ENCODE measurements around the gene DDX3X.
"Not testable (repeated sequence)": the region's sequence is repeated elsewhere in the genome, so short reads cannot be mapped to it uniquely, and the experiment has no call there.

The DDX3X gene

DNA sequence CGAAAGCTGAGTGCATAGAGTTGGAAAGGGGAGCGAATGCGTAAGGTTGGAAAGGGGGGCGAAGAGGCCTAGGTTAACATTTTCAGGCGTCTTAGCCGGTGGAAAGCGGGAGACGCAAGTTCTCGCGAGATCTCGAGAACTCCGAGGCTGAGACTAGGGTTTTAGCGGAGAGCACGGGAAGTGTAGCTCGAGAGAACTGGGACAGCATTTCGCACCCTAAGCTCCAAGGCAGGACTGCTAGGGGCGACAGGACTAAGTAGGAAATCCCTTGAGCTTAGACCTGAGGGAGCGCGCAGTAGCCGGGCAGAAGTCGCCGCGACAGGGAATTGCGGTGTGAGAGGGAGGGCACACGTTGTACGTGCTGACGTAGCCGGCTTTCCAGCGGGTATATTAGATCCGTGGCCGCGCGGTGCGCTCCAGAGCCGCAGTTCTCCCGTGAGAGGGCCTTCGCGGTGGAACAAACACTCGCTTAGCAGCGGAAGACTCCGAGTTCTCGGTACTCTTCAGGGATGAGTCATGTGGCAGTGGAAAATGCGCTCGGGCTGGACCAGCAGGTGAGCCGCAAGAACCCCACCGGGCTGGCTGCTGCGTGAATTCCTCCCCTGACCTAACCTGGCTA lies at the start of gene DDX3X:
DDX3X (plus strand) TSS at position 419 of the 619 bp plus-strand sequence; CDS start at position 510, 91 bp downstream.
- peak; percentile 82 to 86 for DNase-seq

DNA sequence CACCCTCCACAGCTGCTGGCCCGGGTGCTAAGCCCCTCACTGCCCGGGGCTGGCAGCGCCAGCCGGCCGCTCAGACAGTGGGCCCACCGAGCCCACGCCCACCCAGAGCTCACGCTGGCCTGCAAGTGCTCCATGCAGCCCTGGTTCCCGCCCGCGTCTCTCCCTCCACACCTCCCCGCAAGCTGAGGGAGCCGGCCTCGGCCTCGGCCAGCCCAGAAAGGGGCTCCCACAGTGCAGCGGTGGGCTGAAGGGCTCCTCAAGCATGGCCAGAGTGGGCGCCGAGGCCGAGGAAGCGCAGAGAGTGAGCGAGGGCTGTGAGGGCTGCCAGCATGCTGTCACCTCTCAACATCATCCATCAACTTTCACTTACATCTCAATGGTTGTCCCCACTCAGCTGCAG lies 48.0 kb upstream of the DDX3X start:
- not testable (repeated sequence) for DNase-seq

DNA sequence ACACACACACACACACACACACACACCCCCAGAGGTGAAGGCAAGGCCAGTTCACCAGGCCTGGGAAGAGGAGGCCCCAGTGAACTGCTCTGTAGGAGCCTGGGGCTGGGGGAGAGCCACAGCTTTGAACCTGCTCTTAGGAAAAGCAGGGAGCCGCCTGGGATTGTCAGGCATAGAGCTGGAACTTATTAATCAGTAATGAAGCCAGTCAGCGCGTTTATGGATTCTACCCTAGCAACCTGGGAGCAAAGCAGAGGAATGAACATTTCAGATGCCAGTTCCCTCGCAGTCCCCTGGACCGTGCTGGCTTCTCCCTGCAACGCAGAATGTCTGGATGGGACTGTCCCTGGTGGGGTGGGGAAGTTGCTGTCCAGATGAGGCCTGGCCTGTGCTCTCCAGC lies 45.3 kb upstream of the DDX3X start:
- DNase-seq: no peak

DNA sequence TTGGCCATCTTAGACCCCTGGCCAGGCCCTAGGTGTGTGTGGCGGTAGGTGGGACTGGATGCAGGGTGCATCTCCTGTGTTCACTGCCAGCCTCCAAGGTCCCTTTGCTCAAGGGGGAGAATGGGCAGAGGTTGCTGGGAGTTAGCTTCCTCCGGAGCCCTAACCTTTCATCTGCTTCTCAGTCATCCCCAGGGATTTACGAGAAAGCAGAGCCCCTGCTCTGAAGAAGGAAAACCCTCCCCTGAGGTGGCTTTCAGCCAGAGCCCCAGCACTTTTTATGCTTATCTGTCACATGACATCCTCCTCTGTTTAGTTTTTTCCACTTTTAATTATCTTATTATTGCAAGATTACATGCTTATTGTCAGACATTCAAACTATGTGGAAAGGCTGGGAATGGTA lies 44.9 kb upstream of the DDX3X start:
- DNase-seq: no peak

DNA sequence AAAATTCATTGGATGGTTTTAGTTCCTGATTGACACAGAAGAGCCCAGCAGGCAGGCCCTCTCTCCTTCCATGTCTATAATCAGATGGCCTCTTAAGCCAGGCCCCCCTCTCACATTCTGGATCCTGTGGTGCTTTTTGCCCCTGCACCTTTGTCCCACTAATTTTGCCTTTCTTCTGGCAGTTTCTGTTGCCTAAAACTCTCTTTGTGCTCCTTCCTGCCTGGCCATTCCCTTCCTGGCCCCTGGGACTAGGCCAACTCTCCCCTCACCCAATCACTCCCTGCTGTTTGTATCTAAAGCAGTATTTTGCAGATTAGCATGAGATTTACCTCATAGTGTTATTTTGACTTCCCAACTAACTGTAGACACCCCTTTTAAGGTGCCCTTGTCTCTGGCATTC lies 42.7 kb upstream of the DDX3X start:
- DNase-seq: no peak

DNA sequence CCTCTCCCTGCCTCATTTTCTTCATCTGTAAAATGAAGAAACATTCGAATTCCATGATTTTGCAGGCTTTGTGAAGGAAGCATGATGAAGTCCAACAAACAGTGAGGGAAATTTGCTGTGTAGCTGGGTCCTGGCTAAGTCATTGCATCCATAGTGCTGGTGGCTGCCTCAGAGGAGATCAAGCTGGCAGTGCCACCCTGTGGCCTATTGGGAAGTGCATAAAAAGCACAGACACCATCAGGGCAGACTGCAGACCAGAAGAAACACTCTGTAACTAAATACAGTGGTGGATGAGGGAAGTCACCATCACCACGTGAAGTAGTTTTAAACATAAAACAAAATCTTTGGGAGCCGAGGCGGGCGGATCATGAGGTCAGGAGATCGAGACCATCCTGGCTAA lies 40.7 kb upstream of the DDX3X start:
- DNase-seq: no peak

DNA sequence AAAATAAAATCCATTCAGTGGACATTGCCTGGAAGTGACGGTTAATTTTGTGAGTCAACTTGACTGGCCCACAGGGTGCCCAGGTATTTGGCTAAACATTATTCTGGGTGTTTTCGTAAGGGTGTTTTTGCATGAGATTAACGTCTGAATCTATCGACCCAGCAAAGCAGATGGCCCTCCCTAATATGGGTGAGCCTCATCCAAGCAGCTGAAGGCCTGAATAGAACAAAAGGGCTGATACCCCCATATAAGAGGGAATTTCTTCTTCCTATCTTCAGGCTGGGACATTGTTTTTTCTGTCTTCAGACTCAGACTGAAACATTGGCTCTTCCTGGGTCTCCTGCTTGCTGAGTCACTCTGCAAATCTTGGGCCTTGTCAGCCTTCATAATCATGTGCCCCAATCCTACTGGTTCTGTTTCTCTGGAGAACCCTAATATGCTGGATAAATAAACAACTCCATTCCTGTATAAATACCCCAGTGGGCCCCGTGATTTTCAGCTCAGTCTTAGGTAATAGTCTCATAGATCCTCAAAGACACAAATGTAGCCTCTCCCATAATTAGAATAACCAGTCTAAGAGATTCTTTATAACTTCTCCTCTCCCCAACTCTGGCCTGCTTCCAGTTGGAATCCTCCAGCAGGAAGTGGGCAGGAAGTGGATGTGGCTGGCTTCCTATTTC lies 33.1 kb upstream of the DDX3X start:
- DNase-seq: no peak

DNA sequence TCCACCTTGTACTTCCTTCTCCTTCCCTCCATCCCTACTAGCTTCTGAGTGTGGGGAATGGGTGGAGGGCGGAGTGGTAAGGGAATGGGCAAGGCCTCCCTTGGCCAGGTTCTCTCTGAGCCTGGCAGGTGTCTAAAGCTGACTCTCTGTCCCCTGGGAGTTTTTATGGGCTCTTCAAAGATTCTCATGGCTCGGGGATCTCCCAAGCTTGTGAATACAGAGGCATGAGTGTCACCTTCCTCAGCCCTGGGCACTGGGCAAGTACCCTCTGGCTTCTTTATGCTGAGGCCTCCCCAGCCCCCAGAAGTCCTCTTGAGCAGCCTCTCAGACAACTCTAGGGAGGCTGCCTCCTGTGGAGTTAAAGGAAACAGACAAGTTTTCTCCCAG lies 32.5 kb upstream of the DDX3X start:
- DNase-seq: no peak

DNA sequence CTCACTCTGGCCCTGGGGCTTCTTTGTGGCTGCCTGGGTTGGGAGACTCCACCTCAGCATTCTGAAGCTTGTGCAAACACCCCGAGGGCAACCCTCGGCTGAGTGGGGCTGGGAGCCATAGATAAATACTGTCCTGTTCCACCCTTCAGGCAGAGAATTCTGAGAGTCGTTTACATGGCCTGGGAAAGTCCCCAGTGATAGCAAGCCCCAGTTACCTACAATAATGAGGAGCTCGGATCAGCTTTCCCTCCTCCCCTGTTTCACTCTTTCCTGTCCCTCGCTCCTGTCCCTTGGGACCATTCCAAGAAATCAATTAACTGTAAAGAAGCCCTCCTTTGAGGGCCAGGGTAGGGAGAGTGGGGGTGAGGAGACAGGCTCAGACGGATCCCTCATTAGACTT lies 31.6 kb upstream of the DDX3X start:
- no peak for DNase-seq

DNA sequence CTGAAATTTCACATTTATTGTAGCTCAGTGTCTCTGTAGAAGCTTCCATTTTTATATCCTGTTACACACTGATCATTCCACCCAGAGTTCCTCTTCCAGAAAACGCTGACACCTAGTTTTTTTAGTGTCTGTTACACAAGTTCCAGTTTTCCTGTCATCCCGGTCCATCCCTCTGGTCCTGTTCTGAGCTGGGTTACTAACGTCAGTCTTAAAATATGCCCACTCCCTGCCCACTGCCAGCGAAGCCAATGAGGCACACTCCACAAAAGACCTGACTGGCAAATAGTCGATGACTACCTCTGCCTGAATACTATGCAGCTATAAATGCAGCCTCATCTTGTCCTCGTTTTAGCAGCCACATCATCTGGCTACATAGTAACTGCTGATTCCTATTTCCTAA lies 30.9 kb upstream of the DDX3X start:
- DNase-seq: no peak

DNA sequence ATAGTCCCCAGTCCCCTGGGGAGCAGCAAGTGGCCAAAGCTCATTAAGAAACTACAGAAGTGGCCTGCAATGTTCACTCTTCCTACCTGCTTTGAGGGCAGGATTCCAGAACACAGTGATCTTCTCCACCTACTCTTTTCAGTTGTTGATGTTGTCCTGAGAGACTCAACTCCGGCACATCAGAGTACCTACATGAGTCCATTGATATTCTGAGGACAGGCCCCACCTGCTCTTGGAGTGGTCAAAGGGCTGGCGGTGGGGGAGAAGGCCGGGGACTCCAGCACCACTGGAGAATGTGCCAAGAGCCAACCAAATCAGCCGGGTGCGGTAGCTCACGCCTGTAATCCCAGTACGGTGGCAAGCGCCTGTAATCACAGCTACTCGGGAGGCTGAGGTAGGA lies 29.8 kb upstream of the DDX3X start:
- DNase-seq: no peak

DNA sequence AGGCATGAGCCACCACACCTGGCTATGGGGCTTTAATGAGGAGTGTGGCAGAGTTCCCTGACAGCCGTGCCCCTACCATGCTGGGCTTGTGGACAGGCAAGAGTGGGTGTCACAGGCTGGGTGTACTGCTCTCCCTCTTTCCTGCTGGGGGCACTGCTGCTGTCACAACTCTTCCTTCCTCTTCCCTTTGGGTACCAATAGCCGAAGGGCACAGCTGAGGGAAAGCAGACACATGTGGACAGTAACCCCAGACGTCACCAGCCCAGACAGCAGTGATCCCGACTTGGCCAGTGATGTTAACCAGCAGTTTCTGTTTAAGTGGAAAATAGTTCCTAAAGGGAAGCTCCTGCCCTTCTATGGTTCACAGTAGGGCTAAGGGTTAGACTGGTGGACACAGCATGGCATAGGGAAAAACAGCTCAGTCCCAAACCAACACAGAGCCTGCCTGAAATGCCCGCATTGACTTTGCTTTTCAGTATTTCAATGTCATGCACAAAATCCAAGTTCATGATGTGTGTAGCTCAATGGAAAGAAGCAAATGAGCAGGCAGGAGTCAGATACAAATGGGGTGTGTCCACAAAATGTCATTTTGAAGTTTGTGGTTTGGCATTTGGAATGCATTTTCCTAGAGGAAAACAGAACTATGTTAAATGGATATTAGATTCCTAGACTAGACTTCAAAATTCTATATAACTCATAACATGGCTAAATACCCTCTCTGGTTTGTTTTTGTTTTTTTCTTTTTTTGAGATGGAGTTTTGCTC lies 24.9 kb upstream of the DDX3X start:
- no peak for DNase-seq

DNA sequence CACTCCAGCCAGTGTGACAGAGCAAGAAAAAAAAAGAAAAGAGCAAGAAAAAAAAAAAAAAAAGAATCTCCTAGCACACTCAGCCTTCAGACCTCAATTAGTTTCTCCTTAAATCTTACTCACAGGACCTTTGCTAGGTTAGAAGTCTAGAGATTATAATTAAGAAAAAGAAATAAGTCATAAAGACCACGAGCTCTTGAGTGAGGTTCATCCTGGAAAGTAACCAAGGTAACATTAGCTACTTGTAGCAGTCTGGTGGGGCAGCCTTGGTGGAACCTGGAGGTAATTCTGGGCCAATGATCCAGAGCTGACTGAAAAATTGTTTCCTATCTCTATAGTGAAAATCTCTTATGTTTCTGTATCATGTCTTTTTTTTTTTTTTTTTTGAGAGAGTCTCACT lies 21.2 kb upstream of the DDX3X start:
- no peak for DNase-seq

DNA sequence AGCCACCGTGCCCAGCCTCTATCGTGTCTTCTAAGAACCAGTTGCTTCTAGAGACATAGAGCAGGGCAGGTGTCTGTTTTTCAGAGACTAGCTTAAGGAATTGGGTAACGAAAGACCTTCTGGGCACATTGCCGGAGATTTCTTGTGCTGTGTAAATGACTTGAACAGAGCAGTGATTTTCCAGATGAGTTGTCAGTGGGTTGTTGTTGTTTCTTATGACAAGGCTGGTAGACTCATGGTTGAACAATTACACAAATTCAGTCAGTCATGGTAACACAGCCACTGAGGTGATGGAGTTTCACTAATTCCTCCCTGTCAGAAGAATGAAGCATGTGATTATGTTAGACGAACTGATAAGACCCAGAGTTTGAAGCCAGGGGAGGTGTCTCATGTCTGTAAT lies 20.5 kb upstream of the DDX3X start:
- no peak for DNase-seq

DNA sequence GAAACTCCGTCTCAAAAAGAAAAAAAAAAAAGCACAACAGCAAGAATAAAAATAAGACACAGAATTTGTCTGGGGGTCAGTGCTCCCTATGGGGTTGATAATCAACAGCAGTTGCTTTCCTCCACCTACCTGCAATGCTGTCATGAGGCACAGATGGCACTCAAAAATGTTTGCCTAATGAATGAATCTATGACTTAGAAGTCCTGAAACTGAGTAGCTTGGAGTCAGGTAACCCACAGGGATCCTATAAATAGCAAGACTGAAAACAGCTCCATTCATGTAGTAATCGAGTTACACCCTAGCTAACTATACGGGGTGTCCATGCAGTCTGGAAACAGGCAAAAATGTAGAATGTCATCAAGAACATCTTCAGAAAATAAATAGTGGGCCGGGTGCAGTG lies 19.8 kb upstream of the DDX3X start:
- DNase-seq: no peak

DNA sequence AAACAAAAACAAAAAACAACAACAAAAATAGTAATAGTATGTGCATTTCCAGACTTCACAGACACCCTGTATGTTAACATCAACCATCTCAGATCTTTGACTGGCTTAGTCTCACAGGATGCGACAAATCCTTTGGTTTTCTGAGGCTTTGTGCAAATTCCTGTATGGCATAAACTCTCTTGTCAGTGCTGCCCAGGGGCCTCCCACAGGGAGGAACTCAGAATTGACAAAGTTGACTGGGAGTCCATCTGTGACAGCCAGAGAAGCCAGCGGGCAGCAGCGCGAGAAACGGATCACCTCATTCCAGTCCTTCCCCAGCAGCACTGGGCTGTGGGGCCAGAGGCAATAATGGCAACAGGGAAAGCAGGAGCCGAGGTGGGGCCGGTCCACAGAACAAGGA lies 19.1 kb upstream of the DDX3X start:
- no peak for DNase-seq

DNA sequence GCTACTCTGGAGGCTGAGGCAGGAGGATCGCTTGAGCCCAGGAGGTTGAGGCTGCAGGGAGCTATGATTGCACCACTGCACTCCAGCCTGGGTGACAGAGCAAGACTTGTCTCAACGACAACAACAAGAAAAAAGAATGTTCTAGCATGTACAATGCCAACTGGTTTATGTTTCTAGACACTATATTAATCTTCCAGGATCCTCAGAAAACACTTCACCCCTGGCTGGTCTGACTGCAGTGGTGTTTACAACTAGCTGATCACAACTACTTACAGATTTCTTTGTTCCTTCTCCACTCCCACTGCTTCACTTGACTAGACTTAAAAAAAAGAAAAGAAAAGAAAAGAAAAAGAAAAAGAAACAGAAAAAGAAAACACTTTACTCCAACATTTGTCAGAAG lies 17.7 kb upstream of the DDX3X start:
- not testable (repeated sequence) for DNase-seq

DNA sequence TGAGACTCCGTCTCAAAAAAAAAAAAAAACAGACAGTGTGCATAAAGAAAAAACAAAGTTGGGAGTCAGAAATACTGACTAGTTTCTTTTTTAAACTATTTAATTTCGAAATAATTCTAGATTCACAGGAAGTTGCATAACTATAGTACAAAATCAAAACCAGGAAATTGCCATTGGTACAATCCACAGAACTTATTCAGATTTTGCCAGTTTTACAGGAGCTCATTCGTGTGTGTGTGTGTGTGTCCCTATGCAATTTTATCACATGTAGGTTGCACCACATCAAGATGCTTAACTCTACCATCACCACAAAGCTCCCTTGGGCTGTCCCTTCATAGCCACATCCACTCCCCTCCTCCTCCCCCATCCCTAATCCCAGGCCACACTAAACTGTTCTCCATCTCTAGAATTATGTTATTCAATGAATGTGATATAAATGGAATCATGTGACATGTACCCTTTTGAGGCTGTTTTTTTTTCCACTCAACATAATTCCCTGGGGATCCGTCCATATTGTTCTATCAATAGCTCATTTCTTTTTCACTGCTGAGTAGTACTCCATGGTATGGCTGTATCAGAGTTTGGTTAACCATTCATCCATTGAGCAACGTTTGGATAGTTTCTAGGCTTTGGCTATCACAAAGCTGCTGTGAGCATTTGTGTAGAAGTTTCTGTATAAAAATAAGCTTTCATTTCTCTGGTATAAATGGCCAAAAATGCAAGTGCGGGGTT lies 16.3 kb upstream of the DDX3X start:
- no peak for DNase-seq

DNA sequence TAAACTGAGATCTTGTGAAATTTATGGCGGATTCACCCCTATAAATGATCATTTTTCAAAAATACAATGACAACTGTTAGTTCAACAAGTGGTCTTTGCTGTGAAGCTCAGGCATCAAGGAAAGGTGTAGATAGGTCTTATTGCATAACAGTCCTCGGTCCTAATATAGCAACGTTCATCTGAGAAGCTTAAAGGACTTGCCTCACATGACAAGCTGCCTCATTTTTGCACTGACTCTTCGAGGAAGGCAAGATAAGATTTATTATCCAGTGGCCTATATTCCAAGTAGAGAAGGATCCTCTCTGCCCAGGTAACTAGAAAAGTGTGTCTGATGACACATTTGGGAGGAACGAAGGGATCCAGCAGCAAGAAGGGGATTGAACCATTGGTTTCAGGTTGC lies 13.6 kb upstream of the DDX3X start:
- no peak for DNase-seq

DNA sequence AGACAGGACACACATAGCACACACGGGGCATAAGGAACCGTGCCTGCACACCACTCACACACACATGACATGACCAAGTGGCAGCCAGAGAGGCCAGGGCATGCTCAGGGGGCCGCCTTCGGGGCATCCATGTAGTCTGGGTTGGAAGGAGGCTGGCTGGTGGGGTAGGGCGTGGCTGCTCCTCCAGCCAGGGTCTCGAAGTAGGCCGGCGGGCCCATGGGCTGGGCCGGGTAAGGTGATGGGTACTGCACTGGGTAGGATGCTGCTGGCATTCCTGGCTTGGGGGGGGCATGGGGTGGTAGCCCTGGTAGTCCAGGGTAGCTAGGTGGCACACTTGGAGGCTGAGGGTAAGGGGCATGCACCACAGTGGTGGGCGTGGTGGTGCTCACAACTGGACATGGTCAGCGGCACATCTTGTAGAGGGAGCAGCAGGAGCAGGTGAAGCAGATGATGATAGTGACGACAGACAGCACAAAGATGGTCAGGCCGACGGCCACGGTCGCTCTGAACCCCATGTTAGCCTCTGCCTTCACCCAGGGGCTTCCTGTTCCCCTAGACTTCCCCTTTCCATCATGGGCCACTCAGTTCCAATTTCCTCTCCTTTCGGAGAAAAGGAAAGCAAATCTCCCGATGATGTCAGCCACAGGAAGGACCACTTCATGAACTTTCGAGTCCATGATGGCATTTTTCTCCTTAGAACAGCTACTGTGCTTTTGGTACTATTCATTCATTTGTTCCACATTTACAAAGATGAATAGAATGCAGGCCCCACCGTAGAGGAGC lies 10.9 kb upstream of the DDX3X start:
- DNase-seq: no peak

DNA sequence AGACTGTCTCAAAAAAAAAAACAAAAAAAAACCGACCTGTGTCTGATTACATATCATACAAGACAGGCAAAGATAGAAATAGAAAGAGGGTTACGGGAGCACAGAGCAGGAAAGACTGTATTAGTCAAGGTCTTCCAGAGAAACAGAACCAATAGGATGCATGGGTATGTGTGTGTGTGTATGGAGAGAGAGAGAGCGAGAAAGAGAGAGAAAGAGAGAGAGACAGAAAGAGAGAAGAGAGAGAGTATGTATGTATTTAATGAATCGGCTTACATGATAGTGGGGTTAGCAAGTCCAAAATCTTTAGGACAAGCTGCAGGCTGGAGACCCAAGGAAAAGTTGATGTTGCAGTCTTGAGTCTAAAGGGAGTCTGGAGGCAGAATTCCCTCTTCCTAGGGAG lies 7.5 kb upstream of the DDX3X start:
- DNase-seq: no peak

DNA sequence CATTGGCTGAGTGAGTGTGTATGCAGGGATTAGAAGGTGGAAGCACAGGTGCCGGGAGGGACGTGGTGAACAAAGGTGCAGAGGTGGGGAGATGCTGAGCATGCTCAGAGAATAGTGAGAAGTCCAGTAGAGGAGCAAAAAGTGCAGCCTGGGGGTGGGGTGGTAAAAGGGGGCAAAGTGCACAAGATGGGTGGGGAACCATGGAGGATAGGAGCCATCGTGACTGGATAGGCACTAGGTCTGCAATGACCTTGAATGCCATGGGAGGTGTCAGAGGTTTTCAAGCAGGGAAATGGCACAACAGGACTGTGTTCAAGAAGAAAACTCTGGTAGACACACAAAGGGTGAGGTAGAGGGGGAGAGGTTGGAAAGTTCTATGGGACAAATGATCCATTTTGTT lies 6.6 kb upstream of the DDX3X start:
- DNase-seq: no peak

DNA sequence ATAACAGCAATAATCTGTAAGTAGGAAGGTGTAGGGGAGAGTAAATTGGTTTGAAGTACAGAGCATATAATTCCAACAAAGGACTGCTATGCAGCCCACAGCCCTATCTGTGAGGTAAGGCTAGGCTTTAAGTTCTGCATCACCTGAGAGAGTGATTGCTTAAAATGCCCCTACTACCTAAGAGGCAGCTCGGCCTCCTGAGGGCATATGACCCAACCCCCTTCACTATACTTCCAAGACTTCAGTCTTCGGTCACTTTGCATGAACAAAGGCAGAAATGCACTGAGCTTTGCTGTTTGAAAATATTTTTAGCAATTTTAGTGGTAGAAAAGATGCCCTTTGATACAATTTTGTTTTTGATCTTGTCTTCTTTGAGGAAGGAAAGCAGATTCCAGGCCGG lies 4.9 kb upstream of the DDX3X start:
- DNase-seq: no peak

All from activated CD4-positive, alpha-beta T cell treated with anti-CD3 and anti-CD28 coated beads, Interleukin-2, amount 50 U/mL, for 4 hours (primary cell).